IMR-90 (cell line): ENCODE measurements around the gene CLEC17A. TPM values are rescaled to one million over a fixed set of nuclear protein-coding genes. Genes with fewer than 3 reads are reported as not detected.

Experiments used
- ATAC-seq: fragments of 200-7000 bp; cut with Tn5 transposase; 2 replicates; pipeline ENCODE4 v1.9.1; 2020; ENCODE audit warnings: low read depth, mild to moderate bottlenecking, moderate library complexity
- BruUV-seq: library from RNA; stranded (reverse); fragments of 400-500 nt; replicated peaks from 2 replicates; lab custom pipeline; 2021; lab: Mats Ljungman, UMichigan
- CTCF ChIA-PET: fragments of 300-600 bp; formaldehyde crosslinking; extraction: SDS; loops from one replicate; lab custom pipeline; 2021; ENCODE audit warnings: antibody characterized with exemption; lab: Yijun Ruan, JAX
- POLR2A ChIA-PET: fragments of 300-600 bp; sonication (Branson Sonifier 250); formaldehyde crosslinking; loops from one replicate; lab custom pipeline; 2022; ENCODE audit warnings: antibody characterized with exemption; ENCODE audit not compliant: unreplicated experiment; lab: Charles Lee
- DNase-seq: peaks from one replicate; pipeline ENCODE4 v3.0.0; 2013
- H2AFZ ChIP-seq: replicated peaks from 2 replicates; pipeline ENCODE3; 2013; ENCODE audit warnings: low read length, mild to moderate bottlenecking; ENCODE audit not compliant: poor library complexity
- H2AK5ac ChIP-seq: 2 replicates; pipeline ENCODE4 v1.6.1; 2013; ENCODE audit warnings: low read depth, low read length, inconsistent platforms
- H2AK9ac ChIP-seq: replicated peaks from 2 replicates; pipeline ENCODE3; 2013; ENCODE audit warnings: mild to moderate bottlenecking, low read depth, low read length, moderate library complexity; ENCODE audit not compliant: poor library complexity
- H2BK120ac ChIP-seq: 2 replicates; pipeline ENCODE4 v1.6.1; 2013; ENCODE audit warnings: low read depth, low read length, inconsistent platforms
- H2BK15ac ChIP-seq: 3 replicates; pipeline ENCODE4 v1.6.1; 2013; ENCODE audit warnings: low read depth, low read length, inconsistent platforms
- H2BK20ac ChIP-seq: 2 replicates; pipeline ENCODE4 v1.6.1; 2013; ENCODE audit warnings: low read depth, mild to moderate bottlenecking, inconsistent platforms, low read length, moderate library complexity
- H2BK5ac ChIP-seq: 2 replicates; pipeline ENCODE4 v1.6.1; 2013; ENCODE audit warnings: mild to moderate bottlenecking, low read depth, low read length, inconsistent platforms; ENCODE audit not compliant: poor library complexity, severe bottlenecking
- H3K14ac ChIP-seq: replicated peaks from 2 replicates; pipeline ENCODE4 v1.6.1; 2013; ENCODE audit warnings: low read depth, low read length, inconsistent platforms
- H3K18ac ChIP-seq: 2 replicates; pipeline ENCODE4 v1.6.1; 2013; ENCODE audit warnings: low read depth, low read length, control low read depth
- H3K23ac ChIP-seq: 2 replicates; pipeline ENCODE4 v1.6.1; 2013; ENCODE audit warnings: low read depth, low read length, inconsistent platforms
- H3K27ac ChIP-seq: 2 replicates; pipeline ENCODE4 v1.5.1; 2013; ENCODE audit warnings: mild to moderate bottlenecking, control low read depth, low read length; ENCODE audit not compliant: insufficient read depth
- H3K27me3 ChIP-seq: 2 replicates; pipeline ENCODE4 v1.6.1; 2013; ENCODE audit warnings: low read length; ENCODE audit not compliant: control insufficient read depth, insufficient read depth
- H3K36me3 ChIP-seq: 2 replicates; pipeline ENCODE4 v1.6.1; 2013; ENCODE audit warnings: low read length, mixed read lengths; ENCODE audit not compliant: control insufficient read depth, insufficient read depth
- H3K4ac ChIP-seq: 2 replicates; pipeline ENCODE4 v1.6.1; 2013; ENCODE audit warnings: low read depth, low read length, inconsistent platforms
- H3K4me1 ChIP-seq: 2 replicates; pipeline ENCODE4 v1.6.1; 2013; ENCODE audit warnings: low read length, mixed read lengths; ENCODE audit not compliant: control insufficient read depth, insufficient read depth
- H3K4me2 ChIP-seq: 2 replicates; pipeline ENCODE4 v1.6.1; 2013; ENCODE audit warnings: low read depth, mild to moderate bottlenecking, control low read depth, low read length, moderate library complexity
- H3K4me3 ChIP-seq: 2 replicates; pipeline ENCODE4 v1.5.1; 2013; ENCODE audit warnings: low read depth, mild to moderate bottlenecking, control low read depth, low read length, moderate library complexity; ENCODE audit not compliant: insufficient read depth
- H3K56ac ChIP-seq: 2 replicates; pipeline ENCODE4 v1.6.1; 2013; ENCODE audit warnings: low read length, inconsistent platforms; ENCODE audit not compliant: insufficient read depth; ENCODE audit errors: extremely low read depth
- H3K79me1 ChIP-seq, 2 experiments: 2 replicates each; pipeline ENCODE4 v1.6.1; 2013; ENCODE audit warnings: low read length in 2 of 2, inconsistent platforms in 1 of 2, low read depth in 1 of 2
- H3K9ac ChIP-seq: 2 replicates; pipeline ENCODE4 v1.6.1; 2013; ENCODE audit warnings: low read depth, low read length, control low read depth
- H3K9me1 ChIP-seq: 2 replicates; pipeline ENCODE4 v1.6.1; 2013; ENCODE audit warnings: low read length, inconsistent platforms; ENCODE audit not compliant: insufficient read depth
- H3K9me3 ChIP-seq: 2 replicates; pipeline ENCODE4 v1.6.1; 2013; ENCODE audit warnings: low read length; ENCODE audit not compliant: control insufficient read depth, insufficient read depth
- H4K20me1 ChIP-seq: 2 replicates; pipeline ENCODE4 v1.6.1; 2013; ENCODE audit warnings: low read length, inconsistent platforms; ENCODE audit not compliant: insufficient read depth
- H4K5ac ChIP-seq: 2 replicates; pipeline ENCODE4 v1.6.1; 2013; ENCODE audit warnings: mild to moderate bottlenecking, low read depth, low read length, control low read depth
- H4K8ac ChIP-seq, 2 experiments: 2 replicates each; pipeline ENCODE4 v1.6.1; 2013; ENCODE audit warnings: low read depth in 2 of 2, low read length in 2 of 2, control low read depth in 1 of 2, inconsistent platforms in 1 of 2
- H4K91ac ChIP-seq: 2 replicates; pipeline ENCODE4 v1.6.1; 2013; ENCODE audit warnings: low read depth, low read length, inconsistent platforms; ENCODE audit not compliant: insufficient read depth
- BHLHE40 ChIP-seq: fragments of 150-350 bp; IDR thresholded peaks from 2 replicates; pipeline ENCODE4 v1.6.1; 2016; ENCODE audit warnings: mild to moderate bottlenecking, low read depth, low read length
- CEBPB ChIP-seq: IDR thresholded peaks from 2 replicates; pipeline ENCODE4 v1.6.1; 2012; ENCODE audit warnings: low read depth, low read length, improper control_type of control experiment
- CHD1 ChIP-seq: IDR thresholded peaks from 2 replicates; pipeline ENCODE4 v1.6.1; 2012; ENCODE audit warnings: low read depth, low read length, improper control_type of control experiment
- CTCF ChIP-seq: conservative IDR thresholded peaks from 2 replicates; pipeline ENCODE4 v1.5.1; 2012; ENCODE audit warnings: mild to moderate bottlenecking, low read depth, low read length, improper control_type of control experiment
- ELK1 ChIP-seq: fragments of 150-350 bp; IDR thresholded peaks from 2 replicates; pipeline ENCODE4 v1.6.1; 2016; ENCODE audit warnings: low read depth, mild to moderate bottlenecking, low read length, moderate library complexity, borderline replicate concordance
- FOS ChIP-seq: fragments of 150-350 bp; IDR thresholded peaks from 2 replicates; pipeline ENCODE4 v1.6.1; 2016; ENCODE audit warnings: low read depth, low read length
- MAZ ChIP-seq: IDR thresholded peaks from 2 replicates; pipeline ENCODE4 v1.6.1; 2012; ENCODE audit warnings: low read depth, mild to moderate bottlenecking, low read length, improper control_type of control experiment, moderate library complexity, borderline replicate concordance
- NFE2L2 ChIP-seq: fragments of 150-350 bp; IDR thresholded peaks from 2 replicates; pipeline ENCODE4 v1.6.1; 2016; ENCODE audit warnings: low read depth, mild to moderate bottlenecking, low read length
- POLR2A ChIP-seq: IDR thresholded peaks from 2 replicates; pipeline ENCODE4 v1.6.1; 2012; ENCODE audit warnings: mild to moderate bottlenecking, low read depth, low read length
- RAD21 ChIP-seq: IDR thresholded peaks from 2 replicates; pipeline ENCODE4 v1.6.1; 2012; ENCODE audit warnings: low read length, improper control_type of control experiment
- RCOR1 ChIP-seq: IDR thresholded peaks from 2 replicates; pipeline ENCODE4 v1.6.1; 2012; ENCODE audit warnings: mild to moderate bottlenecking, low read length, improper control_type of control experiment; ENCODE audit not compliant: insufficient replicate concordance
- RFX5 ChIP-seq: IDR thresholded peaks from 2 replicates; pipeline ENCODE4 v1.8.0; 2012; ENCODE audit warnings: low read depth, mild to moderate bottlenecking, low read length, moderate library complexity
- SMC3 ChIP-seq: fragments of 150-350 bp; IDR thresholded peaks from 2 replicates; pipeline ENCODE4 v1.6.1; 2016; ENCODE audit warnings: low read depth, mild to moderate bottlenecking, antibody characterized with exemption, low read length, moderate library complexity
- WGBS, 2 experiments: methylation state at CpG; one replicate each; pipeline versions ENCODE4 v1.1.5 to v1.1.7; 2013; ENCODE audit warnings: missing lambda C conversion rate in 2 of 2; ENCODE audit not compliant: insufficient read length in 1 of 2; ENCODE audit errors: extremely low coverage in 2 of 2; 5-methylcytosine and 5-hydroxymethylcytosine counted together
- dilution Hi-C: fragments of 300-500 bp; cut with HindIII; formaldehyde crosslinking; loops from one replicate; pipeline ENCODE4 v1.14.3; 2018; ENCODE audit warnings: low sequenced_read_pairs; ENCODE audit not compliant: unreplicated experiment
- in situ Hi-C: fragments of 300-500 bp; cut with MboI; formaldehyde crosslinking; loops from 3 replicates; pipeline ENCODE4 v1.14.3; 2019; ENCODE audit warnings: low sequenced_read_pairs, inconsistent platforms, mixed read lengths
- intact Hi-C: fragments of 100-400 bp; cut with micrococcal nuclease; formaldehyde crosslinking; loops from 2 replicates; pipeline ENCODE4 v1.10.0; 2022
- polyA plus RNA-seq, 3 experiments: library from polyadenylated mRNA; depleted of rRNA; stranded (reverse); fragments of >200 nt; gene quantifications; 2 replicates each; pipeline ENCODE4 v1.2.3, GENCODE V29; 2012; ENCODE audit warnings: low replicate concordance in 1 of 3
- total RNA-seq: library from RNA; depleted of rRNA; stranded (reverse); fragments of >200 nt; gene quantifications from 2 replicates; pipeline ENCODE4 v1.2.3, GENCODE V29; 2012
- TF ChIP-seq, protein P1 (sequence below): fragments of 150-350 bp; IDR thresholded peaks from 2 replicates; pipeline ENCODE4 v1.6.1; 2017; ENCODE audit warnings: mild to moderate bottlenecking, antibody characterized with exemption, low read length, low read depth

CLEC17A gene
- total and polyA plus RNA-seq, 2 of the 4 experiments (the other 2 are of a cell fraction) = 0.05 TPM; not detected in 1

GRCh38 chr19:14655726-14656125 is 72.8 kb downstream of the CLEC17A start (continued):
- TF ChIP-seq FOS = no peak
- no peak for TF ChIP-seq RAD21
- TF ChIP-seq RFX5 = no peak

GRCh38 chr19:14659874-14660489 is 77.1 kb downstream of the CLEC17A start:
- no peak overlapping the region for H4K8ac ChIP-seq
- no peak for DNase-seq
- H3K18ac ChIP-seq = no peak overlapping the region
- ATAC-seq = no peak
- dilution Hi-C loops (no loop called here), in situ Hi-C loops (no loop called here), intact Hi-C loops (no loop called here)
- no CpG with 5 or more reads among the region's 6 CpGs for WGBS, 2 experiments
- no peak overlapping the region for H4K5ac ChIP-seq
- no TSS peak for BruUV-seq
- no peak overlapping the region for H2BK120ac ChIP-seq
- H3K56ac ChIP-seq = no peak overlapping the region
- no peaks in the 10 kb centered on the region for H3K36me3 ChIP-seq
- H4K91ac ChIP-seq = no peak overlapping the region
- no peak overlapping the region for H3K9ac ChIP-seq
- H3K4ac ChIP-seq = no peak overlapping the region
- no peak overlapping the region for H2BK15ac ChIP-seq
- no peak overlapping the region for H2BK5ac ChIP-seq
- ChIA-PET POLR2A (no interaction called here), CTCF (no interaction called here)
- no peak overlapping the region for H3K23ac ChIP-seq
- no peak overlapping the region for H2AK5ac ChIP-seq
- no peaks in the 10 kb centered on the region for H3K9me3 ChIP-seq
- no peak overlapping the region for H3K4me3 ChIP-seq
- H3K14ac ChIP-seq = no peak overlapping the region
- no peaks in the 10 kb centered on the region for H4K20me1 ChIP-seq
- H3K27me3 ChIP-seq = no peaks in the 10 kb centered on the region
- no peak overlapping the region for H2AK9ac ChIP-seq
- H3K79me1 ChIP-seq = no peaks in the 10 kb centered on the region
- no peak overlapping the region for H2AFZ ChIP-seq
- H2BK20ac ChIP-seq = no peak overlapping the region
- H3K4me1 ChIP-seq = no peaks in the 10 kb centered on the region
- no peaks in the 10 kb centered on the region for H3K9me1 ChIP-seq
- no peak overlapping the region for H3K27ac ChIP-seq
- no peak overlapping the region for H3K4me2 ChIP-seq
- TF ChIP-seq BHLHE40 (no peak), RCOR1 (no peak), NFE2L2 (no peak), CEBPB (no peak), SMC3 (no peak), ELK1 (no peak), FOS (no peak), RFX5 (no peak), RAD21 (no peak), MAZ (no peak), CTCF (no peak), CHD1 (no peak), POLR2A (no peak)
- TF ChIP-seq, protein P1, sequence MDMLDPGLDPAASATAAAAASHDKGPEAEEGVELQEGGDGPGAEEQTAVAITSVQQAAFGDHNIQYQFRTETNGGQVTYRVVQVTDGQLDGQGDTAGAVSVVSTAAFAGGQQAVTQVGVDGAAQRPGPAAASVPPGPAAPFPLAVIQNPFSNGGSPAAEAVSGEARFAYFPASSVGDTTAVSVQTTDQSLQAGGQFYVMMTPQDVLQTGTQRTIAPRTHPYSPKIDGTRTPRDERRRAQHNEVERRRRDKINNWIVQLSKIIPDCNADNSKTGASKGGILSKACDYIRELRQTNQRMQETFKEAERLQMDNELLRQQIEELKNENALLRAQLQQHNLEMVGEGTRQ = no peak
